Measurements from ENCODE around the gene RMDN2.

- TF ChIP-seq, protein P1, sequence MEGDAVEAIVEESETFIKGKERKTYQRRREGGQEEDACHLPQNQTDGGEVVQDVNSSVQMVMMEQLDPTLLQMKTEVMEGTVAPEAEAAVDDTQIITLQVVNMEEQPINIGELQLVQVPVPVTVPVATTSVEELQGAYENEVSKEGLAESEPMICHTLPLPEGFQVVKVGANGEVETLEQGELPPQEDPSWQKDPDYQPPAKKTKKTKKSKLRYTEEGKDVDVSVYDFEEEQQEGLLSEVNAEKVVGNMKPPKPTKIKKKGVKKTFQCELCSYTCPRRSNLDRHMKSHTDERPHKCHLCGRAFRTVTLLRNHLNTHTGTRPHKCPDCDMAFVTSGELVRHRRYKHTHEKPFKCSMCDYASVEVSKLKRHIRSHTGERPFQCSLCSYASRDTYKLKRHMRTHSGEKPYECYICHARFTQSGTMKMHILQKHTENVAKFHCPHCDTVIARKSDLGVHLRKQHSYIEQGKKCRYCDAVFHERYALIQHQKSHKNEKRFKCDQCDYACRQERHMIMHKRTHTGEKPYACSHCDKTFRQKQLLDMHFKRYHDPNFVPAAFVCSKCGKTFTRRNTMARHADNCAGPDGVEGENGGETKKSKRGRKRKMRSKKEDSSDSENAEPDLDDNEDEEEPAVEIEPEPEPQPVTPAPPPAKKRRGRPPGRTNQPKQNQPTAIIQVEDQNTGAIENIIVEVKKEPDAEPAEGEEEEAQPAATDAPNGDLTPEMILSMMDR (IDR thresholded peaks at IDR 0.05; ENCODE audit: low read length) = no peak
- no peak for TF ChIP-seq EZH2 (optimal IDR thresholded peaks at IDR 0.05; ENCODE audit: low read depth, low read length)
These were observed at the start of gene RMDN2 for GRCh38 chr2:37925063-37925897.
